ENCODE data around the gene TMEM101. TPM values are rescaled to one million over a fixed set of nuclear protein-coding genes. Genes with fewer than 3 reads are reported as not detected.

TMEM101 gene
- total and polyA plus RNA-seq, 2 experiments from 2014 or later = 22.5 to 65.8 TPM

- no peaks in the 10 kb centered on the region for H3K9me3 ChIP-seq (ENCODE audit: low read depth)
- TF ChIP-seq CTCF (IDR thresholded peaks at IDR 0.05; ENCODE audit: low read depth, low read length) = no peak
- H3K36me3 ChIP-seq = no peaks in the 10 kb centered on the region
- no peak overlapping the region for H3K27ac ChIP-seq
- no peaks in the 10 kb centered on the region for H3K27me3 ChIP-seq
- no peaks in the 10 kb centered on the region for H3K4me1 ChIP-seq (ENCODE audit: low read depth)
- no peak overlapping the region for H3K4me3 ChIP-seq
- no peak for DNase-seq (ENCODE audit: low read depth in 1 of 2, low spot score in 1 of 2)
Observed at GRCh38 chr17:43995150-43995471, 19.7 kb downstream of the TMEM101 start.

DNA sequence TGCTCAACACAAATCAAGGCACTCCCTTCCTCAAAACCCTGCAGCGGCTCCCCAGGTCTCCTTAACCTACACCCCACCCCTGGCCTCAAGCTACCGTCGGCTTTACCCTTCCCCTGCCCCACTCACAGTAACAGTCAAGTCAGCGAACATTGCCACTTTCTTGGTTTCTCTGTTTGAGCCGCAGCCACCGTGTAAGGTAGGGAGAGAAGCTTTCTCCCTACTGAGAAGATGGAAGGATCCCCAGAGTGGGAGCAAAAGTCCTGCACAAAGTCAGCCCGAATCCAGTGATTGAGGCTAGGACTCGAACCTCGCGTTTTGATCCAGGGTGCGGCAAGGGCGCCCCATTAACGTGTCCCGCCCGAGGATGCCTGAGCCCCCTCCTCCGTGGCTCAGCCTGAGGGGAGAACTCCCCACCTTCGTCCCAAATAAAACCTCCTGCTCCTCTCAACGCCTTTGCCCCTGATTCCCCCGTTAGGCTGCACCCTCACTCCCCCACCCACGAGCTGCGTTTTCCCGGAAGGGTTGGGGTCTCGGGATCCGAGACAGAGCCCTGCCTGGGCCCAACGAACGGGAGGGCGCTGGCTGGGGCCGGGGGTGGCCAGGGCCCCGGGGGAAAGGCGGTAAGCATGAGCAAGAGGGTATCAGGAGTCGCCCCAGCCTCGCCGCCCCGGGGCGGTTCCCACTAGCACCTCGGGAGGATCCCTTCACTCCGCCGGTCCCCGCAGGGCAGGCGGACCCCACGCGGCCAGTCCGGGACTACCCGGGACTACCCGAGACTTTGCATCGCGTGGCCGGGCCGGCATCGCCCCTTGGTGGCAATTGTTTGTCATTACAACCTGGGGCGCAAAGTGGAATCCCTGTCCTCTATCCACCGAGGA is 20.3 kb downstream of the TMEM101 start:
- H3K27ac ChIP-seq = no peak overlapping the region
- H3K27me3 ChIP-seq = no peaks in the 10 kb centered on the region
- H3K4me1 ChIP-seq (ENCODE audit: low read depth) = no peaks in the 10 kb centered on the region
- DNase-seq (ENCODE audit: low read depth in 1 of 2, low spot score in 1 of 2) = peak; percentile 70 to 77
- no peaks in the 10 kb centered on the region for H3K36me3 ChIP-seq
- peak overlapping the region; percentile 21 for H3K4me3 ChIP-seq
- TF ChIP-seq CTCF (IDR thresholded peaks at IDR 0.05; ENCODE audit: low read depth, low read length) = peak; percentile 86
- no peaks in the 10 kb centered on the region for H3K9me3 ChIP-seq (ENCODE audit: low read depth)

- no peaks in the 10 kb centered on the region for H3K4me1 ChIP-seq (ENCODE audit: low read depth)
- DNase-seq (ENCODE audit: low read depth in 1 of 2, low spot score in 1 of 2) = no peak
- no peaks in the 10 kb centered on the region for H3K27me3 ChIP-seq
- H3K4me3 ChIP-seq = no peak overlapping the region
- no peak for TF ChIP-seq CTCF (IDR thresholded peaks at IDR 0.05; ENCODE audit: low read depth, low read length)
- no peaks in the 10 kb centered on the region for H3K9me3 ChIP-seq (ENCODE audit: low read depth)
- H3K27ac ChIP-seq = no peak overlapping the region
- no peaks in the 10 kb centered on the region for H3K36me3 ChIP-seq
Observed at GRCh38 chr17:43992641-43993040, 22.1 kb downstream of the TMEM101 start.

DNA sequence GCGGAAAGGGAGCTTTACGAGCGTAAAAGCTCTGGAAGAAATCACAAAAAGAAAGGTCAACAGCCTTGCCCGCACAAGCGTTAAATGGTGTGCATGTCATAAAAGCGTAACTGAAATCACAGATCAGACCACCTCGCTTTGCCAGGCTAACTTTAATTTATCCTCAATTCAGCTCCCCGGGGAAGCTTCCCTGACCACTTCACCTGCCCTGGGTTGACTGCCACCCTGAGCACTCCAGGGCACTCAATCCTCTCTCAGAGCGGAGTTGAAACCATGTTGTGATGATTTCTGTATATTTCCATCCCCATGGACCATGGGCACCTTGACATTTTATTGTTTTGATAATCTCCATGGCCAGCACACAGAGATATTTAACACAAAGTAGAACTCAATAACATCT is 26.5 kb downstream of the TMEM101 start:
- Histone ChIP-seq H3K27ac (no peak overlapping the region), H3K4me1 (ENCODE audit: low read depth) (no peaks in the 10 kb centered on the region), H3K9me3 (ENCODE audit: low read depth) (no peaks in the 10 kb centered on the region), H3K27me3 (peaks cover 9% of the 10 kb centered on the region), H3K4me3 (no peak overlapping the region), H3K36me3 (no peaks in the 10 kb centered on the region)
- DNase-seq (ENCODE audit: low read depth in 1 of 2, low spot score in 1 of 2) = no peak
- no peak for TF ChIP-seq CTCF (IDR thresholded peaks at IDR 0.05; ENCODE audit: low read depth, low read length)

GRCh38 chr17:43987131-43988021 is 27.4 kb downstream of the TMEM101 start:
- Histone ChIP-seq H3K4me1 (ENCODE audit: low read depth) (no peaks in the 10 kb centered on the region), H3K27me3 (peaks cover 18% of the 10 kb centered on the region), H3K36me3 (no peaks in the 10 kb centered on the region), H3K4me3 (no peak overlapping the region), H3K27ac (no peak overlapping the region), H3K9me3 (ENCODE audit: low read depth) (no peaks in the 10 kb centered on the region)
- no peak for TF ChIP-seq CTCF (IDR thresholded peaks at IDR 0.05; ENCODE audit: low read depth, low read length)
- no peak for DNase-seq (ENCODE audit: low read depth in 1 of 2, low spot score in 1 of 2)
